Measurements from ENCODE around the gene SRCIN1.

DNA sequence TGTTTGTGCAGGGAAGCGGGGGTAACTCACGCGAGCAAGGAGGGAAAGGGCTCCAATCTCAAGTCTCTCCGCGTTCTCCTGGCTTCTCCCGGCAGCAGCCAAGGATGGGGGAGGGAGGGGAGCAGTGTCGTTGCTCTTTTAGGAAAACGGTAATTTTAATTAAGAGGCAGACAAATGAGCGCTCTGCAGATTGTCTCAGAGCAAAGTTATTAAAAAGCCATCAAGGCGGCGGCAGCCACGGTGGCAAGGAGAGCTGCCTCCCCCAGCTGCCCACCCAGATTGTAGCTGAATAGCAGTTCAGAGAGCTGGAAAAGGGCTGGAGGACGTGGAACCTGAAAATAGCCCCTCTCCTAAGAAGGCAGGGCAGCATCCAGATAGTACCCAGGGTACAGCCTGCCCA is 11.6 kb downstream of the SRCIN1 start:
- TF ChIP-seq, protein P1, sequence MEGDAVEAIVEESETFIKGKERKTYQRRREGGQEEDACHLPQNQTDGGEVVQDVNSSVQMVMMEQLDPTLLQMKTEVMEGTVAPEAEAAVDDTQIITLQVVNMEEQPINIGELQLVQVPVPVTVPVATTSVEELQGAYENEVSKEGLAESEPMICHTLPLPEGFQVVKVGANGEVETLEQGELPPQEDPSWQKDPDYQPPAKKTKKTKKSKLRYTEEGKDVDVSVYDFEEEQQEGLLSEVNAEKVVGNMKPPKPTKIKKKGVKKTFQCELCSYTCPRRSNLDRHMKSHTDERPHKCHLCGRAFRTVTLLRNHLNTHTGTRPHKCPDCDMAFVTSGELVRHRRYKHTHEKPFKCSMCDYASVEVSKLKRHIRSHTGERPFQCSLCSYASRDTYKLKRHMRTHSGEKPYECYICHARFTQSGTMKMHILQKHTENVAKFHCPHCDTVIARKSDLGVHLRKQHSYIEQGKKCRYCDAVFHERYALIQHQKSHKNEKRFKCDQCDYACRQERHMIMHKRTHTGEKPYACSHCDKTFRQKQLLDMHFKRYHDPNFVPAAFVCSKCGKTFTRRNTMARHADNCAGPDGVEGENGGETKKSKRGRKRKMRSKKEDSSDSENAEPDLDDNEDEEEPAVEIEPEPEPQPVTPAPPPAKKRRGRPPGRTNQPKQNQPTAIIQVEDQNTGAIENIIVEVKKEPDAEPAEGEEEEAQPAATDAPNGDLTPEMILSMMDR (IDR thresholded peaks at IDR 0.05), result no peak
- no peak for TF ChIP-seq POLR2A (IDR thresholded peaks at IDR 0.05)

Measured in thyroid gland (tissue), 4 donors.